HepG2 (cell line): Measurements from ENCODE around the gene ARL4C. TPM values are rescaled to one million over a fixed set of nuclear protein-coding genes. Genes with fewer than 3 reads are reported as not detected.

Source experiments
- ATAC-seq: fragments of 200-7000 bp; cut with Tn5 transposase; 3 replicates; pipeline ENCODE4 v1.9.1; 2020; ENCODE audit warnings: mild to moderate bottlenecking, moderate library complexity
- BruUV-seq: library from RNA; stranded (reverse); fragments of 400-500 nt; replicated peaks from 2 replicates; lab custom pipeline; 2021; lab: Mats Ljungman, UMichigan
- CTCF ChIA-PET: fragments of 300-600 bp; formaldehyde crosslinking; extraction: SDS; loops from one replicate; lab custom pipeline; 2021; ENCODE audit warnings: low total read pairs, inconsistent platforms, low intra/inter-chr PET ratio; lab: Yijun Ruan, JAX
- POLR2A ChIA-PET: fragments of 350-600 bp; sonication (Branson Sonifier 250); formaldehyde crosslinking; loops from one replicate; lab custom pipeline; 2020; ENCODE audit warnings: antibody characterized with exemption, inconsistent platforms; lab: Yijun Ruan, JAX
- DNase-seq: peaks from one replicate; pipeline ENCODE4 v3.0.0-alpha.2; 2015; ENCODE audit warnings: low spot score
- FAIRE-seq: peaks from 3 replicates; lab custom pipeline; 2011; peaks lifted over from hg19 to GRCh38; lab: Jason Lieb, UNC
- H2AFZ ChIP-seq: one replicate; pipeline ENCODE4 v1.6.1; 2011; ENCODE audit warnings: low read length, inconsistent platforms
- H3K27ac ChIP-seq: fragments of 300-600 bp; 3 replicates; pipeline ENCODE4 v1.8.0; 2011; ENCODE audit warnings: mixed run types, mild to moderate bottlenecking, mixed read lengths, low read length, inconsistent platforms; ENCODE audit not compliant: insufficient read depth; ENCODE audit errors: extremely low read length
- H3K27me3 ChIP-seq, 2 experiments: fragments of 200-600 bp in 1 of 2; 2 replicates in 1 of 2; 3 replicates in 1 of 2; pipeline versions ENCODE4 v1.6.0 to v1.8.0; 2011; ENCODE audit warnings: low read length in 2 of 2, mild to moderate bottlenecking in 2 of 2, moderate library complexity in 2 of 2, inconsistent platforms in 1 of 2; ENCODE audit not compliant: insufficient read depth in 2 of 2, control insufficient read depth in 1 of 2
- H3K36me3 ChIP-seq, 2 experiments: fragments of 200-600 bp in 1 of 2; replicated peaks in 1 of 2; 2 replicates in 1 of 2; 3 replicates in 1 of 2; pipeline versions ENCODE4 v1.5.1 to v1.8.0; 2011; ENCODE audit warnings: low read length in 2 of 2, inconsistent platforms in 1 of 2; ENCODE audit not compliant: insufficient read depth in 2 of 2, control insufficient read depth in 1 of 2
- H3K4me1 ChIP-seq: 2 replicates; pipeline ENCODE4 v1.5.1; 2012; ENCODE audit warnings: low read length, inconsistent platforms; ENCODE audit not compliant: insufficient read depth
- H3K4me2 ChIP-seq: 2 replicates; pipeline ENCODE4 v1.6.0; 2011; ENCODE audit warnings: low read depth, low read length, inconsistent platforms
- H3K4me3 ChIP-seq, 3 experiments: fragments of 200-600 bp in 1 of 3; sonication (generic), shearing (Covaris generic) in 1 of 3; replicated peaks in 1 of 3; 2 replicates each; pipeline ENCODE4 v1.5.1; 2011 to 2016; ENCODE audit warnings: low read length in 3 of 3, inconsistent platforms in 2 of 3, low read depth in 2 of 3, mild to moderate bottlenecking in 2 of 3, control low read depth in 1 of 3, mixed read lengths in 1 of 3; ENCODE audit not compliant: insufficient read depth in 1 of 3
- H3K79me2 ChIP-seq: one replicate; pipeline ENCODE4 v1.6.1; 2011; ENCODE audit warnings: low read length, inconsistent platforms; ENCODE audit not compliant: insufficient read depth
- H3K9ac ChIP-seq: 2 replicates; pipeline ENCODE4 v1.6.0; 2011; ENCODE audit warnings: mild to moderate bottlenecking, low read depth, low read length, inconsistent platforms; ENCODE audit not compliant: insufficient read depth
- H3K9me3 ChIP-seq: 2 replicates; pipeline ENCODE4 v1.5.1; 2012; ENCODE audit warnings: mild to moderate bottlenecking, low read length
- H4K20me1 ChIP-seq: 2 replicates; pipeline ENCODE4 v1.6.0; 2011; ENCODE audit warnings: inconsistent platforms, mild to moderate bottlenecking, low read length, moderate library complexity; ENCODE audit not compliant: insufficient read depth
- CAMTA2 ChIP-seq: sonication (generic); formaldehyde crosslinking; IDR thresholded peaks from 2 replicates; pipeline ENCODE4 v1.4.0; 2020; ENCODE audit warnings: mild to moderate bottlenecking, missing genetic modification reagents, borderline replicate concordance
- ETV6 ChIP-seq: sonication (generic); formaldehyde crosslinking; conservative IDR thresholded peaks from 2 replicates; pipeline ENCODE4 v1.4.0; 2020; ENCODE audit warnings: missing genetic modification reagents
- KAT7 ChIP-seq: IDR thresholded peaks from 2 replicates; pipeline ENCODE4 v1.6.1; 2018; ENCODE audit warnings: borderline replicate concordance, missing compliant biosample characterization
- NAIF1 ChIP-seq: sonication (generic); formaldehyde crosslinking; IDR thresholded peaks from 2 replicates; pipeline ENCODE4 v1.5.0; 2020; ENCODE audit warnings: mild to moderate bottlenecking, missing genetic modification reagents, borderline replicate concordance
- PTBP1 ChIP-seq: fragments of 200-400 bp; formaldehyde crosslinking; IDR thresholded peaks from 2 replicates; pipeline ENCODE4 v1.6.1; 2018; ENCODE audit warnings: low read length, low read depth; ENCODE audit not compliant: poor library complexity, severe bottlenecking
- REXO4 ChIP-seq: sonication (generic); formaldehyde crosslinking; IDR thresholded peaks from 2 replicates; pipeline ENCODE4 v1.8.0; 2022; ENCODE audit warnings: missing genetic modification reagents, mild to moderate bottlenecking, borderline replicate concordance
- ZNF251 ChIP-seq: sonication (generic); formaldehyde crosslinking; IDR thresholded peaks from 2 replicates; pipeline ENCODE4 v1.9.0; 2021; ENCODE audit warnings: mild to moderate bottlenecking, missing genetic modification reagents
- ZNF333 ChIP-seq: sonication (generic); formaldehyde crosslinking; IDR thresholded peaks from 2 replicates; pipeline ENCODE4 v1.4.0; 2020; ENCODE audit warnings: mild to moderate bottlenecking, missing genetic modification reagents, borderline replicate concordance
- ZNF850 ChIP-seq: sonication (generic); formaldehyde crosslinking; conservative IDR thresholded peaks from 2 replicates; pipeline ENCODE4 v1.9.0; 2021; ENCODE audit warnings: mild to moderate bottlenecking, missing genetic modification reagents
- WGBS: methylation state at CpG from one replicate; pipeline ENCODE4 v1.1.6; 2017; ENCODE audit warnings: low lambda C conversion rate; 5-methylcytosine and 5-hydroxymethylcytosine counted together
- in situ Hi-C: cut with HindIII; loops from 2 replicates; pipeline ENCODE4 v1.10.0; 2017; ENCODE audit warnings: low pct_unique_long_range_greater_than_20kb; ENCODE audit not compliant: extremely low pct_ligation_motif_present
- intact Hi-C: fragments of 100-400 bp; cut with micrococcal nuclease; formaldehyde crosslinking; loops from one replicate; pipeline ENCODE4 v1.10.0; 2022; ENCODE audit not compliant: unreplicated experiment
- polyA plus RNA-seq, 8 experiments: library from polyadenylated mRNA; depleted of rRNA in 3 of 8; stranded (reverse) in 7 of 8; unstranded in 1 of 8; fragments of >200 nt; fragmentation: Illumina TruSeq in 4 of 8; extraction: Trizol in 4 of 8; gene quantifications; 2 replicates each; pipeline versions ENCODE4 v1.2.1 to v1.2.3, GENCODE V29; 2011 to 2016; ENCODE audit warnings: low read depth in 4 of 8, missing spikeins in 1 of 8, mixed read lengths in 1 of 8; ENCODE audit not compliant: insufficient read depth in 1 of 8
- total RNA-seq, 5 experiments: library from RNA; depleted of rRNA; stranded (reverse); fragments of >200 nt; fragmentation: Illumina TruSeq; extraction: Trizol; gene quantifications; 2 replicates each; pipeline ENCODE4 v1.2.3, GENCODE V29; 2016; ENCODE audit warnings: low read depth in 1 of 5
- TF ChIP-seq, protein P1 (sequence below), 2 experiments: sonication (generic) in 1 of 2; formaldehyde crosslinking in 1 of 2; IDR thresholded peaks; 2 replicates each; pipeline versions ENCODE4 v1.6.1 to v1.9.0; 2014 to 2022; ENCODE audit warnings: antibody characterized with exemption in 1 of 2, borderline replicate concordance in 1 of 2, inconsistent platforms in 1 of 2, low read depth in 1 of 2, missing genetic modification reagents in 1 of 2

ARL4C gene
- total and polyA plus RNA-seq, 2 of the 13 experiments (the other 11 are each of a cell fraction or from before 2014, with no cell fraction given): 0.07 to 0.15 TPM

- in situ Hi-C loops: no loop called here
- no peaks in the 10 kb centered on the region for H3K36me3 ChIP-seq
- BruUV-seq: no TSS peak
- no peak for TF ChIP-seq NAIF1 (CRISPR knock-in tag)
- no peak for TF ChIP-seq ETV6 (CRISPR knock-in tag)
- TF ChIP-seq ZNF333 (CRISPR knock-in tag): no peak
- TF ChIP-seq ZNF850: no peak
- TF ChIP-seq KAT7 (CRISPR knock-in tag): no peak
- TF ChIP-seq CAMTA2 (CRISPR knock-in tag): no peak
- TF ChIP-seq REXO4 (CRISPR knock-in tag): no peak
- ChIA-PET POLR2A (no interaction called here), CTCF (no interaction called here)
- 69% methylated on average over 3 of the region's 4 CpGs for WGBS
- H2AFZ ChIP-seq: no peak overlapping the region
- H3K9me3 ChIP-seq: no peaks in the 10 kb centered on the region
- H3K27me3 ChIP-seq: peaks cover 0 to 13% of the 10 kb centered on the region in 2 experiments; a peak in 1 of 5 replicates
- H3K4me1 ChIP-seq: no peaks in the 10 kb centered on the region
- no peak overlapping the region for H3K27ac ChIP-seq
- no peak overlapping the region for H3K4me2 ChIP-seq
- intact Hi-C loops: no loop called here
- H3K4me3 ChIP-seq: no peak overlapping the region
- H4K20me1 ChIP-seq: no peaks in the 10 kb centered on the region
- H3K79me2 ChIP-seq: no peaks in the 10 kb centered on the region
- no peak for ATAC-seq
- DNase-seq: no peak
- no peak overlapping the region for H3K9ac ChIP-seq
- no peak for FAIRE-seq
These were observed 26.9 kb downstream of the ARL4C start for GRCh38 chr2:234469972-234470371.

- Histone ChIP-seq H3K4me1 (no peaks in the 10 kb centered on the region), H3K4me3 (no peak overlapping the region), H3K27ac (no peak overlapping the region), H3K36me3 (no peaks in the 10 kb centered on the region), H4K20me1 (no peaks in the 10 kb centered on the region), H2AFZ (no peak overlapping the region), H3K27me3 (peaks cover 0 to 18% of the 10 kb centered on the region in 2 experiments; a peak in 1 of 5 replicates), H3K9me3 (no peaks in the 10 kb centered on the region), H3K4me2 (no peak overlapping the region), H3K9ac (no peak overlapping the region), H3K79me2 (no peaks in the 10 kb centered on the region)
- ChIA-PET POLR2A (no interaction called here), CTCF (no interaction called here)
- no TSS peak for BruUV-seq
- WGBS: 62% methylated on average over 7 of the region's 7 CpGs
- in situ Hi-C loops (no loop called here), intact Hi-C loops (no loop called here)
- DNase-seq (no peak), FAIRE-seq (no peak), ATAC-seq (no peak)
- no peak for TF ChIP-seq ZNF251 (CRISPR knock-in tag)
- TF ChIP-seq, protein P1, sequence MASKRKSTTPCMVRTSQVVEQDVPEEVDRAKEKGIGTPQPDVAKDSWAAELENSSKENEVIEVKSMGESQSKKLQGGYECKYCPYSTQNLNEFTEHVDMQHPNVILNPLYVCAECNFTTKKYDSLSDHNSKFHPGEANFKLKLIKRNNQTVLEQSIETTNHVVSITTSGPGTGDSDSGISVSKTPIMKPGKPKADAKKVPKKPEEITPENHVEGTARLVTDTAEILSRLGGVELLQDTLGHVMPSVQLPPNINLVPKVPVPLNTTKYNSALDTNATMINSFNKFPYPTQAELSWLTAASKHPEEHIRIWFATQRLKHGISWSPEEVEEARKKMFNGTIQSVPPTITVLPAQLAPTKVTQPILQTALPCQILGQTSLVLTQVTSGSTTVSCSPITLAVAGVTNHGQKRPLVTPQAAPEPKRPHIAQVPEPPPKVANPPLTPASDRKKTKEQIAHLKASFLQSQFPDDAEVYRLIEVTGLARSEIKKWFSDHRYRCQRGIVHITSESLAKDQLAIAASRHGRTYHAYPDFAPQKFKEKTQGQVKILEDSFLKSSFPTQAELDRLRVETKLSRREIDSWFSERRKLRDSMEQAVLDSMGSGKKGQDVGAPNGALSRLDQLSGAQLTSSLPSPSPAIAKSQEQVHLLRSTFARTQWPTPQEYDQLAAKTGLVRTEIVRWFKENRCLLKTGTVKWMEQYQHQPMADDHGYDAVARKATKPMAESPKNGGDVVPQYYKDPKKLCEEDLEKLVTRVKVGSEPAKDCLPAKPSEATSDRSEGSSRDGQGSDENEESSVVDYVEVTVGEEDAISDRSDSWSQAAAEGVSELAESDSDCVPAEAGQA (IDR thresholded peaks at IDR 0.05; ENCODE audit: low read depth): no peak
- TF ChIP-seq, protein P1 (CRISPR knock-in tag; IDR thresholded peaks at IDR 0.05; ENCODE audit: borderline replicate concordance): no peak
- no peak for TF ChIP-seq PTBP1
These were observed 27.5 kb downstream of the ARL4C start for GRCh38 chr2:234469251-234469845.
